GM12878 (cell line): ENCODE data around the gene CNKSR3. TPM values are rescaled to one million over a fixed set of nuclear protein-coding genes. Genes with fewer than 3 reads are reported as not detected.

Source experiments
- ATAC-seq: fragments of 200-7000 bp; cut with Tn5 transposase; 3 replicates; pipeline ENCODE4 v1.9.1; 2020; ENCODE audit warnings: mild to moderate bottlenecking, moderate library complexity
- BruUV-seq: library from RNA; stranded (reverse); fragments of 400-500 nt; replicated peaks from 2 replicates; lab custom pipeline; 2021; lab: Mats Ljungman, UMichigan
- CTCF ChIA-PET: fragments of 300-600 bp; sonication (Branson Sonifier 250); formaldehyde crosslinking; extraction: SDS; loops from one replicate; lab custom pipeline; 2021; ENCODE audit warnings: inconsistent platforms; lab: Yijun Ruan, JAX
- POLR2A ChIA-PET: fragments of 350-600 bp; formaldehyde crosslinking; extraction: SDS; loops from one replicate; lab custom pipeline; 2021; ENCODE audit warnings: inconsistent platforms; lab: Charles Lee
- RAD21 ChIA-PET: fragments of 300-600 bp; sonication (Branson Sonifier 250); formaldehyde crosslinking; loops from one replicate; lab custom pipeline; 2023; ENCODE audit warnings: antibody characterized with exemption; ENCODE audit not compliant: unreplicated experiment; lab: Charles Lee
- SMC1A ChIA-PET: fragments of 300-600 bp; sonication (Branson Sonifier 250); formaldehyde crosslinking; loops from one replicate; lab custom pipeline; 2023; ENCODE audit not compliant: unreplicated experiment, uncharacterized antibody; lab: Charles Lee
- DNase-seq: peaks from one replicate; pipeline ENCODE4 v3.0.0-alpha.2; 2011; ENCODE audit warnings: low read depth, low spot score
- FAIRE-seq: peaks from 3 replicates; lab custom pipeline; 2011; peaks lifted over from hg19 to GRCh38; lab: Jason Lieb, UNC
- H2AFZ ChIP-seq: 2 replicates; pipeline ENCODE4 v1.6.0; 2011; ENCODE audit warnings: low read depth, low read length, control low read depth; ENCODE audit not compliant: control insufficient read depth
- H3K27ac ChIP-seq: 2 replicates; pipeline ENCODE4 v1.5.1; 2011; ENCODE audit warnings: control low read depth; ENCODE audit not compliant: control insufficient read depth, insufficient read depth
- H3K27me3 ChIP-seq, 2 experiments: replicated peaks in 1 of 2; 2 replicates each; pipeline versions ENCODE4 v1.6.0 to v1.6.1; 2011; ENCODE audit warnings: low read length in 1 of 2; ENCODE audit not compliant: control insufficient read depth in 2 of 2, insufficient read depth in 2 of 2
- H3K36me3 ChIP-seq, 2 experiments: 2 replicates each; pipeline ENCODE4 v1.5.1; 2011; ENCODE audit warnings: low read length in 1 of 2; ENCODE audit not compliant: control insufficient read depth in 2 of 2, insufficient read depth in 2 of 2
- H3K4me1 ChIP-seq: 2 replicates; pipeline ENCODE4 v1.6.1; 2011; ENCODE audit warnings: mild to moderate bottlenecking, low read length, moderate library complexity, mixed read lengths; ENCODE audit not compliant: control insufficient read depth, insufficient read depth
- H3K4me2 ChIP-seq: 2 replicates; pipeline ENCODE4 v1.6.0; 2011; ENCODE audit warnings: control low read depth; ENCODE audit not compliant: control insufficient read depth, insufficient read depth
- H3K4me3 ChIP-seq: fragments of 200-600 bp; sonication (generic); 2 replicates; pipeline ENCODE4 v1.5.1; 2016
- H3K79me2 ChIP-seq: 2 replicates; pipeline ENCODE4 v1.6.0; 2011; ENCODE audit warnings: low read length; ENCODE audit not compliant: control insufficient read depth, insufficient read depth
- H3K9ac ChIP-seq: 2 replicates; pipeline ENCODE4 v1.8.0; 2011; ENCODE audit warnings: low read length, control low read depth, mixed read lengths; ENCODE audit not compliant: control insufficient read depth, insufficient read depth
- H3K9me3 ChIP-seq: replicated peaks from 3 replicates; pipeline ENCODE4 v1.5.1; 2011; ENCODE audit warnings: mild to moderate bottlenecking, low read length; ENCODE audit not compliant: control insufficient read depth, insufficient read depth
- H4K20me1 ChIP-seq: 2 replicates; pipeline ENCODE4 v1.6.0; 2011; ENCODE audit not compliant: control insufficient read depth, insufficient read depth
- BHLHE40 ChIP-seq, 2 experiments: fragments of 450-650 bp in 1 of 2; IDR thresholded peaks; 2 replicates each; pipeline ENCODE4 v1.6.1; 2011 to 2017; ENCODE audit warnings: low read depth in 2 of 2, borderline replicate concordance in 1 of 2, improper control_type of control experiment in 1 of 2, low read length in 1 of 2, mild to moderate bottlenecking in 1 of 2
- HCFC1 ChIP-seq: fragments of 150-350 bp; IDR thresholded peaks from 2 replicates; pipeline ENCODE4 v1.6.1; 2014; ENCODE audit warnings: low read length
- SIN3A ChIP-seq: IDR thresholded peaks from 2 replicates; pipeline ENCODE4 v1.6.1; 2012; ENCODE audit warnings: low read depth, low read length, improper control_type of control experiment
- TAF1 ChIP-seq: IDR thresholded peaks from 2 replicates; pipeline ENCODE4 v1.6.1; 2011; ENCODE audit warnings: mild to moderate bottlenecking, low read depth, low read length, borderline replicate concordance
- ZSCAN29 ChIP-seq: fragments of 450-650 bp; IDR thresholded peaks from 2 replicates; pipeline ENCODE4 v1.6.1; 2017; ENCODE audit warnings: mild to moderate bottlenecking, moderate library complexity
- WGBS: methylation state at CpG from one replicate; pipeline ENCODE4 v1.1.6; 2016; ENCODE audit warnings: low lambda C conversion rate; ENCODE audit not compliant: insufficient replicate concordance, insufficient coverage; ENCODE audit errors: missing lambda C conversion rate; 5-methylcytosine and 5-hydroxymethylcytosine counted together
- in situ Hi-C: fragments of 300-500 bp; cut with MboI; formaldehyde crosslinking; loops from 9 replicates; pipeline ENCODE4 v1.14.3; 2018; ENCODE audit warnings: mixed read lengths
- intact Hi-C: fragments of 100-400 bp; cut with micrococcal nuclease; formaldehyde crosslinking; loops from one replicate; pipeline ENCODE4 v1.14.2; 2022; ENCODE audit not compliant: unreplicated experiment
- polyA plus RNA-seq, 11 experiments: library from polyadenylated mRNA; depleted of rRNA in 4 of 11; unstranded in 6 of 11; stranded (reverse) in 5 of 11; fragments of >200 nt; fragmentation: Nextera tagmentation in 4 of 11; fragmentation: Illumina TruSeq in 1 of 11; extraction: Ambion mirVana in 4 of 11; extraction: Trizol in 1 of 11; gene quantifications; 1 replicate in 1 of 11; 2 replicates in 10 of 11; pipeline versions ENCODE4 v1.2.1 to v1.2.3, GENCODE V29; 2011 to 2016; ENCODE audit warnings: inconsistent platforms in 2 of 11, missing spikeins in 2 of 11, low read depth in 1 of 11
- total RNA-seq, 4 experiments: library from RNA; depleted of rRNA in 3 of 4; stranded (reverse); fragments of >200 nt in 3 of 4; fragmentation: Illumina TruSeq in 1 of 4; extraction: Trizol in 1 of 4; gene quantifications; 2 replicates each; pipeline versions ENCODE4 v1.2.1 to v1.2.3, GENCODE V29; 2013 to 2021
- TF ChIP-seq, protein P1 (sequence below): fragments of 450-650 bp; IDR thresholded peaks from 2 replicates; pipeline ENCODE4 v1.6.1; 2016; ENCODE audit warnings: mild to moderate bottlenecking, moderate library complexity, borderline replicate concordance

The CNKSR3 gene
- total and polyA plus RNA-seq, 10 of the 15 experiments (the other 5 are each of a cell fraction or from before 2014, with no cell fraction given): under 0.01 to 0.48 (median 0.12) TPM; not detected in 2

DNA sequence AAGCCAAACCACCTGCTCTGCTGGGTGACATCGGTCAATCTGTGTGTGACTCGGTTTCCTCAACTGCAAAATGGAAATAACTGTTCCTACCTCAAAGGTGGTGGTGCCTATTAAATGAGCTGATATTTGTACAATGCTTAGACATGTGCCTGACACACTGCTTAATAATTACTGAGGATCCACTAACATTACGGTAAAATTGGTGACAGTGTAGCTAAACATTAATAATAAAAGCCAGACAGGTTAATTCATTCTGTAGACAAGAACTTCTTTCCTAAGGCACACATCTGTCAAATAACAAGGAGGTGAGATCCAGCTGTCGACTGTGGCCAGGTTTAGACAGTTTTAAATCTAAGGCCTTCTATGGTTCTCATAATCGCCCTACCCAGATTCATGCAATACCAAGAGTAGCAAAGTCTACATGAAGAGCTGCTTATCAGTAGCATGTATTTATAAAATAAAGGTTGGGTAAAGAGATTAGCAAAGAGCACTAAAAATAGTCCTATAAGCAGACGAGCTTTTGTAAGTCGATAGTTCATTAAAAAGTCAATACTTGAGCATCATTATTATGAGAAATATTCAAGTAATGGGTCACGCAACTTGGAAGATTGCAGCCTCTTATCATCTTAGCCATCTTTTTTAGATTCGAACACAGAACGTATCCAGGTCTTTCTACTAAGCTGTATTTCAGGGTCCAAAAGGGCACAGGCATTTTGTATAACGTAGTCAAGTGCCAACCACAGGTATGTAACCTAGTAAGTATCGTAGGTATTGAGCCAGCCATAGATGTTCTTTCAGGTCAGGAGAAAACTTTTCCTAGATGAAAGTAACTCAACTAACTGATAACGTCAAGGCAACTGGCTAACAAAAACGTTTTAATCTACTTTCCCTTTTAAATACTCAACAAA is 3.2 kb downstream of the CNKSR3 start:
- DNase-seq (no peak), FAIRE-seq (no peak), ATAC-seq (no peak)
- POLR2A ChIA-PET: no interaction called here
- Histone ChIP-seq H3K79me2 (no peaks in the 10 kb centered on the region), H3K4me3 (no peak overlapping the region), H4K20me1 (no peaks in the 10 kb centered on the region), H3K4me2 (no peak overlapping the region), H3K27ac (no peak overlapping the region), H3K4me1 (no peaks in the 10 kb centered on the region), H3K9me3 (no peaks in the 10 kb centered on the region; the same call in 2 of the 3 replicates), H2AFZ (no peak overlapping the region), H3K9ac (no peak overlapping the region), H3K36me3 (no peaks in the 10 kb centered on the region), H3K27me3 (peaks cover 4 to 7% of the 10 kb centered on the region in 2 experiments; a peak in 3 of 4 replicates)
- no TSS peak for BruUV-seq
- CTCF ChIA-PET: no interaction called here
- SMC1A ChIA-PET: interaction anchor here (0.7 to 0.8 kb wide), 2 partner anchors 9 to 28 kb away, joined by 3 to 5 read pairs; no protein-coding TSS in a partner anchor
- RAD21 ChIA-PET: no interaction called here
- in situ Hi-C loops (no loop called here), intact Hi-C loops (no loop called here)
- TF ChIP-seq HCFC1 (no peak), BHLHE40 (IDR thresholded peaks at IDR 0.05; ENCODE audit: borderline replicate concordance in 1 of 2, low read depth in 2 of 2, low read length in 1 of 2) (no peak), SIN3A (no peak), ZSCAN29 (no peak), TAF1 (no peak)
- TF ChIP-seq, protein P1, sequence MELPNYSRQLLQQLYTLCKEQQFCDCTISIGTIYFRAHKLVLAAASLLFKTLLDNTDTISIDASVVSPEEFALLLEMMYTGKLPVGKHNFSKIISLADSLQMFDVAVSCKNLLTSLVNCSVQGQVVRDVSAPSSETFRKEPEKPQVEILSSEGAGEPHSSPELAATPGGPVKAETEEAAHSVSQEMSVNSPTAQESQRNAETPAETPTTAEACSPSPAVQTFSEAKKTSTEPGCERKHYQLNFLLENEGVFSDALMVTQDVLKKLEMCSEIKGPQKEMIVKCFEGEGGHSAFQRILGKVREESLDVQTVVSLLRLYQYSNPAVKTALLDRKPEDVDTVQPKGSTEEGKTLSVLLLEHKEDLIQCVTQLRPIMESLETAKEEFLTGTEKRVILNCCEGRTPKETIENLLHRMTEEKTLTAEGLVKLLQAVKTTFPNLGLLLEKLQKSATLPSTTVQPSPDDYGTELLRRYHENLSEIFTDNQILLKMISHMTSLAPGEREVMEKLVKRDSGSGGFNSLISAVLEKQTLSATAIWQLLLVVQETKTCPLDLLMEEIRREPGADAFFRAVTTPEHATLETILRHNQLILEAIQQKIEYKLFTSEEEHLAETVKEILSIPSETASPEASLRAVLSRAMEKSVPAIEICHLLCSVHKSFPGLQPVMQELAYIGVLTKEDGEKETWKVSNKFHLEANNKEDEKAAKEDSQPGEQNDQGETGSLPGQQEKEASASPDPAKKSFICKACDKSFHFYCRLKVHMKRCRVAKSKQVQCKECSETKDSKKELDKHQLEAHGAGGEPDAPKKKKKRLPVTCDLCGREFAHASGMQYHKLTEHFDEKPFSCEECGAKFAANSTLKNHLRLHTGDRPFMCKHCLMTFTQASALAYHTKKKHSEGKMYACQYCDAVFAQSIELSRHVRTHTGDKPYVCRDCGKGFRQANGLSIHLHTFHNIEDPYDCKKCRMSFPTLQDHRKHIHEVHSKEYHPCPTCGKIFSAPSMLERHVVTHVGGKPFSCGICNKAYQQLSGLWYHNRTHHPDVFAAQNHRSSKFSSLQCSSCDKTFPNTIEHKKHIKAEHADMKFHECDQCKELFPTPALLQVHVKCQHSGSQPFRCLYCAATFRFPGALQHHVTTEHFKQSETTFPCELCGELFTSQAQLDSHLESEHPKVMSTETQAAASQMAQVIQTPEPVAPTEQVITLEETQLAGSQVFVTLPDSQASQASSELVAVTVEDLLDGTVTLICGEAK: no peak
- 60% methylated on average over 14 of the region's 14 CpGs for WGBS
